ENCODE data around the gene ALX1. TPM values are rescaled to one million over a fixed set of nuclear protein-coding genes. Genes with fewer than 3 reads are reported as not detected.
"Not testable (repeated sequence)": the region's sequence is repeated elsewhere in the genome, so short reads cannot be mapped to it uniquely, and the experiment has no call there.

The ALX1 gene
- total and polyA plus RNA-seq, 5 donors: not detected

DNA sequence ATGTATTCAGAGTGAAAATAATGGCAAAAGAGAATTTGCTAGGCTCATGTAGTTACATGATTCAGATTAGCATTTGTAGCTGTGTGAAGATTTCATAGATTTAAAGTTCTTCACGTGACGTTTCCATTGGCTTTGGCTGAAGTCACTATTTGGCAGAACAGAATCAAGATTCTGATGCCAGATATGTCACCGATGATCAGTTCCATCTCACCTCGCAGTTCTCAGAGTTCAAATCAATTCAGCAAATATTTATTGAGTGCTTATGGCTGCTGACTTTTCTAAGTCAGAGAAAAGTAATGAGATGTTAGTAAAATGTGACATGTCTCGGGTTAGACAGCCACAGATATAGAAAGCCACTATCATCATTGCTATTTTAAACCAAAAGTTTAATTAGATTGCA is 28.4 kb downstream of the ALX1 start:
- Histone ChIP-seq H3K9me3 (ENCODE audit: control insufficient read depth, low read length) (no peaks in the 10 kb centered on the region), H3K27me3 (ENCODE audit: control insufficient read depth, insufficient read depth) (no peaks in the 10 kb centered on the region), H3K27ac (ENCODE audit: low read length) (no peak overlapping the region), H3K4me3 (ENCODE audit: low read length) (no peak overlapping the region), H3K4me1 (ENCODE audit: control insufficient read depth, insufficient read depth, low read length) (no peaks in the 10 kb centered on the region)
- WGBS: 45% methylated on average over 5 of the region's 5 CpGs
- DNase-seq (no peak), ATAC-seq (no peak)
- intact Hi-C loops (cut with DNase I): no loop called here

- Histone ChIP-seq H3K9me3 (ENCODE audit: control insufficient read depth, low read length) (no peaks in the 10 kb centered on the region), H3K4me3 (ENCODE audit: low read length) (no peak overlapping the region), H3K4me1 (ENCODE audit: control insufficient read depth, insufficient read depth, low read length) (no peaks in the 10 kb centered on the region), H3K27ac (ENCODE audit: low read length) (no peak overlapping the region), H3K27me3 (ENCODE audit: control insufficient read depth, insufficient read depth) (no peaks in the 10 kb centered on the region)
- intact Hi-C loops (cut with DNase I): no loop called here
- no peak for ATAC-seq
- DNase-seq: no peak
- WGBS: 38% methylated on average over 5 of the region's 5 CpGs
These were observed 29.1 kb downstream of the ALX1 start for GRCh38 chr12:85309125-85309566.

- intact Hi-C loops (cut with DNase I): no loop called here
These were observed 30.0 kb downstream of the ALX1 start for GRCh38 chr12:85310025-85310424.

DNA sequence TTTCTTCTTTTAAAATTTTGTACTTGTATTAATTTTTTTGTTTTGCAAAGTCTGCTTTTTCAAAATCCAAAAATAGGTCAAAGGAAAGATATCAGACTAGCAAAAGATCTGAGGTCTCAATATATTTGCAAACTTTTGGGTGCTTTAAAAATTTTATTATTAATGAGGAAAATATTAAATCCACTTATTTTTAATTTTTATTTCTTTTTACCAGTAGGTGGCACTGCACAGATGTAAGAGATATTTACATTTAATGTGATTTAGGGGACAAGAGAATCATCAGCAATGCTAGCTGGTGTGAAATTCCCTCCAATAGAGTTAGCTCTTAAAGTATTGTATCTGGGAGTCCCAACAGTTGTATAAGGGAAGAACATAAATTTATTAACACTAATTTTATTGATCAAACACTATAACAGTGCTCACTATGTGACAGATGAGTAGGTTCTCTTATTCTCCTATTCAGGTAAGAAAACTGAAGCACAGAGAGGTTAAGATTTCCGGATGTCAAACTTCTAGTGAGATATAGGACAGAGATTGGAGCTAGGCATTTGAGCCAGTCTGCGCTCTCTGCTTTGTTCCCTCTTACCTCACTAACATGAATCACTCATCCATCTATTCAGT is 30.5 kb downstream of the ALX1 start:
- H3K4me1 ChIP-seq (ENCODE audit: control insufficient read depth, insufficient read depth, low read length): no peaks in the 10 kb centered on the region
- WGBS: 89% methylated on average over 2 of the region's 2 CpGs
- H3K9me3 ChIP-seq (ENCODE audit: control insufficient read depth, low read length): no peaks in the 10 kb centered on the region
- H3K27ac ChIP-seq (ENCODE audit: low read length): no peak overlapping the region
- intact Hi-C loops (cut with DNase I): no loop called here
- DNase-seq: no peak
- H3K4me3 ChIP-seq (ENCODE audit: low read length): no peak overlapping the region
- H3K27me3 ChIP-seq (ENCODE audit: control insufficient read depth, insufficient read depth): no peaks in the 10 kb centered on the region
- no peak for ATAC-seq

More at GRCh38 chr12:85310025-85310424, 30.0 kb downstream of the ALX1 start:
- 40% methylated on average over 3 of the region's 3 CpGs for WGBS
- Histone ChIP-seq H3K9me3 (ENCODE audit: control insufficient read depth, low read length) (no peaks in the 10 kb centered on the region), H3K27me3 (ENCODE audit: control insufficient read depth, insufficient read depth) (no peaks in the 10 kb centered on the region), H3K4me3 (ENCODE audit: low read length) (no peak overlapping the region), H3K27ac (ENCODE audit: low read length) (no peak overlapping the region), H3K4me1 (ENCODE audit: control insufficient read depth, insufficient read depth, low read length) (no peaks in the 10 kb centered on the region)
- ATAC-seq (no peak), DNase-seq (no peak)

- H3K9me3 ChIP-seq (ENCODE audit: control insufficient read depth, low read length); H3K4me1 ChIP-seq (ENCODE audit: control insufficient read depth, insufficient read depth, low read length); H3K27ac ChIP-seq (ENCODE audit: low read length); H3K27me3 ChIP-seq (ENCODE audit: control insufficient read depth, insufficient read depth); ATAC-seq; intact Hi-C loops (cut with DNase I); H3K4me3 ChIP-seq (ENCODE audit: low read length): not testable (repeated sequence)
- peak in 1 of 3 donors; percentile 11 for DNase-seq
- 86% methylated on average over 33 of the region's 33 CpGs for WGBS
These were observed 38.0 kb downstream of the ALX1 start for GRCh38 chr12:85317866-85318636.

DNA sequence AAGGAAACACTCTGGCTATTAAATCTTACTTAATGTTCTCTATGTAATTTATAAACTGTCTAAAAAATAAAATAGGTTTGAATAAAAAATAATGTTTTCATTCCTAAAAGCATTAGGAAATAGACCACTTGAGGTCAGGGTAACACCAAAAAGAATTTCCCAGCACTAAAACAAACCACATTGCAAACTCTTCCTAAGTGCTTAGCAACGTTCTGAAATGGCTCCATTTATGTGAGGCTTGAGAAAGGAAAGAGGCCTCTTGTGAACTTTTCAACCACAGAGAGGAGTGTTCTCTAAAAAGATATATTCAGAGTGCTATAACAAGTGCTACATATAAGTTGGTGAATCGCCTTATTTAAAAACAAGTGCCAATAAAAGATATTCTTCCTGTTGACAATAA is 42.7 kb downstream of the ALX1 start:
- no peak overlapping the region for H3K4me3 ChIP-seq (ENCODE audit: low read length)
- no peak overlapping the region for H3K27ac ChIP-seq (ENCODE audit: low read length)
- WGBS: 47% methylated on average over 2 of the region's 2 CpGs
- DNase-seq (no peak), ATAC-seq (no peak)
- no peaks in the 10 kb centered on the region for H3K9me3 ChIP-seq (ENCODE audit: control insufficient read depth, low read length)
- H3K4me1 ChIP-seq (ENCODE audit: control insufficient read depth, insufficient read depth, low read length): no peaks in the 10 kb centered on the region
- H3K27me3 ChIP-seq (ENCODE audit: control insufficient read depth, insufficient read depth): no peaks in the 10 kb centered on the region
- intact Hi-C loops (cut with DNase I): no loop called here

- H3K9me3 ChIP-seq (ENCODE audit: control insufficient read depth, low read length): no peaks in the 10 kb centered on the region
- H3K4me3 ChIP-seq (ENCODE audit: low read length): no peak overlapping the region
- DNase-seq (no peak), ATAC-seq (no peak)
- WGBS: 35% methylated on average over 2 of the region's 2 CpGs
- H3K27me3 ChIP-seq (ENCODE audit: control insufficient read depth, insufficient read depth): no peaks in the 10 kb centered on the region
- intact Hi-C loops (cut with DNase I): no loop called here
- no peak overlapping the region for H3K27ac ChIP-seq (ENCODE audit: low read length)
- no peaks in the 10 kb centered on the region for H3K4me1 ChIP-seq (ENCODE audit: control insufficient read depth, insufficient read depth, low read length)
These were observed 45.4 kb downstream of the ALX1 start for GRCh38 chr12:85325442-85325841.

GRCh38 chr12:85329913-85330312 is 49.9 kb downstream of the ALX1 start:
- DNase-seq (no peak), ATAC-seq (no peak)
- 81% methylated on average over 2 of the region's 2 CpGs for WGBS
- Histone ChIP-seq H3K27me3 (ENCODE audit: control insufficient read depth, insufficient read depth) (no peaks in the 10 kb centered on the region), H3K4me1 (ENCODE audit: control insufficient read depth, insufficient read depth, low read length) (no peaks in the 10 kb centered on the region), H3K4me3 (ENCODE audit: low read length) (no peak overlapping the region), H3K27ac (ENCODE audit: low read length) (no peak overlapping the region), H3K9me3 (ENCODE audit: control insufficient read depth, low read length) (no peaks in the 10 kb centered on the region)
- intact Hi-C loops (cut with DNase I): no loop called here

GRCh38 chr12:85348779-85349178 is 68.8 kb downstream of the ALX1 start:
- Histone ChIP-seq H3K27ac (ENCODE audit: low read length) (no peak overlapping the region), H3K9me3 (ENCODE audit: control insufficient read depth, low read length) (no peaks in the 10 kb centered on the region), H3K4me3 (ENCODE audit: low read length) (no peak overlapping the region), H3K4me1 (ENCODE audit: control insufficient read depth, insufficient read depth, low read length) (no peaks in the 10 kb centered on the region), H3K27me3 (ENCODE audit: control insufficient read depth, insufficient read depth) (no peaks in the 10 kb centered on the region)
- intact Hi-C loops (cut with DNase I): no loop called here
- 74% methylated on average over 1 of the region's 1 CpG for WGBS
- DNase-seq (no peak), ATAC-seq (no peak)

- H3K27ac ChIP-seq (ENCODE audit: low read length): no peak overlapping the region
- H3K4me3 ChIP-seq (ENCODE audit: low read length): no peak overlapping the region
- no peaks in the 10 kb centered on the region for H3K27me3 ChIP-seq (ENCODE audit: control insufficient read depth, insufficient read depth)
- intact Hi-C loops (cut with DNase I): no loop called here
- no peak for ATAC-seq
- H3K4me1 ChIP-seq (ENCODE audit: control insufficient read depth, insufficient read depth, low read length): no peaks in the 10 kb centered on the region
- H3K9me3 ChIP-seq (ENCODE audit: control insufficient read depth, low read length): no peaks in the 10 kb centered on the region
- DNase-seq: no peak
These were observed 70.3 kb downstream of the ALX1 start for GRCh38 chr12:85350356-85350755.
